ENCODE measurements around the gene SLC46A2. TPM values are rescaled to one million over a fixed set of nuclear protein-coding genes. Genes with fewer than 3 reads are reported as not detected.

SLC46A2 gene
- total RNA-seq, 2 donors from 2014 or later: not detected

- H3K4me3 Mint-ChIP-seq: no peak overlapping the region
- H3K9me3 Mint-ChIP-seq: no peaks in the 10 kb centered on the region
- peaks cover 3% of the 10 kb centered on the region for H3K36me3 Mint-ChIP-seq (ENCODE audit: low read depth)
- H3K27ac Mint-ChIP-seq: no peak overlapping the region
- no peaks in the 10 kb centered on the region for H3K27me3 Mint-ChIP-seq
- no peak for ATAC-seq (replicated peaks)
- H3K4me1 Mint-ChIP-seq: no peaks in the 10 kb centered on the region
Measured at GRCh38 chr9:112858005-112858404, 32.7 kb downstream of the SLC46A2 start.

- no peak for ATAC-seq (replicated peaks)
- H3K36me3 Mint-ChIP-seq (ENCODE audit: low read depth): peaks cover 4% of the 10 kb centered on the region
- H3K27me3 Mint-ChIP-seq: no peaks in the 10 kb centered on the region
- no peak overlapping the region for H3K27ac Mint-ChIP-seq
- H3K4me1 Mint-ChIP-seq: no peaks in the 10 kb centered on the region
- no peak overlapping the region for H3K4me3 Mint-ChIP-seq
- H3K9me3 Mint-ChIP-seq: no peaks in the 10 kb centered on the region
Measured at GRCh38 chr9:112856843-112857242, 33.8 kb downstream of the SLC46A2 start.

DNA sequence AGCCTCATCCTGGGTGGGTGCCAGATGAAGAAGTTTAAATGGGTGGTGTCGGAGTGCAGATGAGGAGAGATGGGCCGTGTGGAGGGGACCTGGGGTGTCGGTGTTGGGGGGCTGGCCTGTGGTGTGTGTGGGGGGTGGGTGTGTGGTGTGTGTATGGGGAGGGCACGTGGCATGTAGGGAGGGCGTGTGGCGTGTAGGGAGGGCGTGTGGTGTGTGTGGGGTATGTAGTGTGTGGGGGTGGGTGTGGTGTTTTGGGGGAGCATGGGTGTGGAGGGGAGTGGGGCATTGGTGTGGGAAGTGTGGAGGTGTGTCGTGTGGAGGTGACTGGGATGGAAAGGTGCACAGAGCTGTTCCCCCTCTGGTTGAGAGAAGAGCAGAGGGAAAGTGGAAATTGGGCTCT is 34.5 kb downstream of the SLC46A2 start:
- Mint-ChIP-seq H3K27me3 (no peaks in the 10 kb centered on the region), H3K9me3 (no peaks in the 10 kb centered on the region), H3K36me3 (ENCODE audit: low read depth) (peaks cover 10% of the 10 kb centered on the region), H3K4me3 (no peak overlapping the region), H3K27ac (no peak overlapping the region), H3K4me1 (no peaks in the 10 kb centered on the region)
- no peak for ATAC-seq (replicated peaks)

DNA sequence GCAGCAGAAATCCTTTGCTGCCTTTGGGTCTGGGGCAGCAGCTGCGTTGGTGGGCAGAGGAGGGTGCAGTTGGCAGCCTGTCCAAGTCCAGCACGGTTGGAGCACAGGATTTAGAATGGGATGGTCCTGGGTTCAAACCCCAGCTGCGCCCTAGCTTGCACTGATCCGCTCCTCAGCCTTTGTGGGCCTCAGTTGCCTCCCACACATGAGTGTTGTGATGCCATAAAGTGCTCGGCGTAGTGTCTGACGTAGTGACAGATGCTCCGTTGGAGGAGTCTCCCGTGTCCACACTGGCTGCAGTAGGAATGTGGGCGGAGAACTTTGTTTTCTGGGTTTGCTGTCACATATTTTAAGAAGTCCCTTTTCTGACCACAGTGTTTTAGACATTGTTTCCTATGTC is 36.0 kb downstream of the SLC46A2 start:
- no peak for ATAC-seq (replicated peaks)
- no peaks in the 10 kb centered on the region for H3K9me3 Mint-ChIP-seq
- H3K27ac Mint-ChIP-seq: peak overlapping the region; percentile 54
- H3K4me3 Mint-ChIP-seq: no peak overlapping the region
- H3K4me1 Mint-ChIP-seq: no peaks in the 10 kb centered on the region
- no peaks in the 10 kb centered on the region for H3K27me3 Mint-ChIP-seq
- H3K36me3 Mint-ChIP-seq (ENCODE audit: low read depth): peaks cover 15% of the 10 kb centered on the region

DNA sequence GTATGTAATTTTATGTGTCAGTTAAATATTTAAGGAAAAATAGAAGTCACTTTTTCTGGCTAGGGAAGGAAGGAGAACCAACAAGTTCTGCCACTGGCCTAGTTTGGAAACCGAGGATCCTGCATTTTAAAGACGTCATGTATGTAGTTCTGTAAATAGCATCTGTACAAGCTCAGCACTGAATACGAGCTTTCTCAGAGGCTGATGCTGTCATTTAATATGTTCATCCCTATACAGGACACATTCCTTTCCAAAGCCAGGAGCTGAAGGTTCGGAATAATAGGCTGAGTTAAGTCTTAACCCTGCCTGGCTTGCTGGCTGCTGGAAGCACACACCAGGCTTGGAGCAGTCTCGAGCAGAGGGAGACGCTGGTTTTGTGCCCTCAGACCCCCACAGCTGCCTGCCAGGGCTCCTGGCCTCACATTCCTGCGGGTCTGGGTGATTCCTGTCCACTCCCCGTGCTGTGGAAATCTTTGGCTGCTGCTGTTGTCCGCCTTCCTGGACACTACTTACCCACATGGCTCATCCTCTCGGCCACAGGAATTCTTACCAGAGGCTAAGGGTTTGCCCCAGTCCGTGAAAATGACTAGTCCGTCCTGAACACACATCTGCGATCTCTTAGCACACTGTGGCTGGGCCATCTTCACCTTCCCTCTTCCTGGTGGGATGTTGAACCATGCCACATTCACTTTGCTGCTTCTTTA is 36.6 kb downstream of the SLC46A2 start:
- H3K4me3 Mint-ChIP-seq: no peak overlapping the region
- no peak for ATAC-seq (replicated peaks)
- no peaks in the 10 kb centered on the region for H3K27me3 Mint-ChIP-seq
- H3K4me1 Mint-ChIP-seq: no peaks in the 10 kb centered on the region
- H3K9me3 Mint-ChIP-seq: no peaks in the 10 kb centered on the region
- H3K27ac Mint-ChIP-seq: no peak overlapping the region
- H3K36me3 Mint-ChIP-seq (ENCODE audit: low read depth): peaks cover 15% of the 10 kb centered on the region

DNA sequence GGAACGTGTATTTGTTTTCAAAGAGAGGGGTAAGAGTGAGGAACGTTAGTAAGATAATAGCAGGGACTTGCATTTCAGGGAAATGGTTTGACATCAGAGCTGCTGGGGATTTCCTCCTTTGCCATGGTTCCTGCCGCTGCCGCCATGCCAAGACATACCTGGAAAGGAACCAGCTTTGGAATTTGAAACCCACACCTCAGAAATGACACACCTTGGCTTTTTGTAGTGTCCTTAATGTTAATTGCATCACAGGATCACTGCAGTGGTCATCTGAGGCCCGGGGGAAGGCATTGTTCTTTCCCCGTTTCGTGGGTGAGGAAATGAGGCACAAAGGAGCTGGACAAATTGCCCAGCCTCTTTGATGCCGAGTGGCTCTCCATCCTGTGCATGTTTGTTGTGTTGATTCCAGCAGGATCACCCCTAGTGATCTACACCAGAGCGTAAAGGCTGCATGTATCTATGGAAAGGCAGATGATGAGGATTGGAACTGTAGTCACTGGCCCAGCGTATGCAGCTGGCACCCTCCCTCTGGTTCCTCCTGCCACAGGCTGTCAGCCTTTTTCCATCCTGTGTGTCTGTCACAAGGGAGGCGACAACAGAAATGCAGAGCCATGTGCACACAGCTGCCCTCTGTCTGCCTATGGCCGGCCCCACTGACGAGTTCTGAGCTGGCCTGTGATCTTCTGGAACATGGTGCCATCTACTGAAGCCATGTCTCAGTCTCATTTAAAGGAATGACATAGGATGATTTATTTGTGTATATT is 37.8 kb downstream of the SLC46A2 start:
- H3K27ac Mint-ChIP-seq: no peak overlapping the region
- no peak overlapping the region for H3K4me3 Mint-ChIP-seq
- no peaks in the 10 kb centered on the region for H3K4me1 Mint-ChIP-seq
- ATAC-seq (replicated peaks): no peak
- peaks cover 15% of the 10 kb centered on the region for H3K36me3 Mint-ChIP-seq (ENCODE audit: low read depth)
- no peaks in the 10 kb centered on the region for H3K27me3 Mint-ChIP-seq
- no peaks in the 10 kb centered on the region for H3K9me3 Mint-ChIP-seq

DNA sequence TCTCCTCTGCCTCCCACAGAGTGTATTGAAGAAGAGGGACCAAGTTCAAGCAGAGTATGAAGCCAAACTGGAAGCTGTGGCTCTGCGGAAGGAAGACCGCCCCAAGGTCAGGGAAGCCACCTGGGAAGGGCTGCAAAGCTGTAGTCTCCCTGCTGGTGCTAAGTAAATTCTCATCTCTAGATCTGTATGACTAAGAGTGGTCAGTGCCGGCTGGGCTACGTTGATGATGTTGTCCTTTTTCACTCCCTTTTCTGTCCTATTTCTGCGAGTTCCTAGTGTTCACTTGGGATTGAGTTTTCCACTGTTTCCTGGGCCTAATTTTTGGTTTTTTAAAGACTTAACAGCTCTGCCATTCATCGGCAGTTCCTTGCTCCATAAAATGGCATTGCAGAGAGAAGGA is 39.8 kb downstream of the SLC46A2 start:
- Mint-ChIP-seq H3K4me3 (no peak overlapping the region), H3K36me3 (ENCODE audit: low read depth) (peaks cover 15% of the 10 kb centered on the region), H3K27ac (no peak overlapping the region), H3K9me3 (no peaks in the 10 kb centered on the region), H3K4me1 (no peaks in the 10 kb centered on the region), H3K27me3 (no peaks in the 10 kb centered on the region)
- no peak for ATAC-seq (replicated peaks)

DNA sequence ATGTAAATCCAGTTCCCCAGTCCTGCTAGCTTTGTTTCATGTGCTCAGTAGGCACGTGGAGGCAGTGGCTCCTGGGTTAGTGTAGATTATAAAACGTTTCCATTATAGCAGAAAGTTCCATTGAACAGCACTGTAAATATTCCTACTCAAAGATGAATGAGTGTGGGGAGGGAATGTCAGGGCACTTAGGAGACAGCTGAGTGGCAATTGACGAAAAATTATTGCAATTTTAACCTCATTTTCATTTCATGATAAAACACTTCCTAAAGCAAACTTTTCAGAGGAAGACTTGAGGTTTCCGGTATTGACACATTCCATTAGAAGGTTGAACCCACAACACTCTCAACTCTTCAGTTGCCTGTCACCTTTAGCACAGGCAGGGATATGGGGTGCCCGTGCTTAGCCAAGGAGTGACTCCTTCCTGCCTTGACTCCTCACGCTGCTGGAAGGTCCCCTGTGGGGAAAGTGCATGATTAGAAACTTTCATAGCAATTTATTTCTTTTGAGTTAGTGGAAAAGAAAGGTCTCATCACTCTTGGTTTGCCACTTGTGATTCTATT is 41.2 kb downstream of the SLC46A2 start:
- peak; percentile 71 for ATAC-seq (replicated peaks)
- Mint-ChIP-seq H3K9me3 (no peaks in the 10 kb centered on the region), H3K4me3 (no peak overlapping the region), H3K4me1 (peaks cover 5% of the 10 kb centered on the region), H3K27ac (no peak overlapping the region), H3K27me3 (no peaks in the 10 kb centered on the region), H3K36me3 (ENCODE audit: low read depth) (peaks cover 15% of the 10 kb centered on the region)

- ATAC-seq (replicated peaks): no peak
- no peaks in the 10 kb centered on the region for H3K9me3 Mint-ChIP-seq
- H3K27ac Mint-ChIP-seq: no peak overlapping the region
- H3K4me1 Mint-ChIP-seq: peaks cover 12% of the 10 kb centered on the region
- H3K27me3 Mint-ChIP-seq: no peaks in the 10 kb centered on the region
- no peak overlapping the region for H3K4me3 Mint-ChIP-seq
- peaks cover 15% of the 10 kb centered on the region for H3K36me3 Mint-ChIP-seq (ENCODE audit: low read depth)
Measured at GRCh38 chr9:112848316-112849151, 42.1 kb downstream of the SLC46A2 start.

- Mint-ChIP-seq H3K36me3 (ENCODE audit: low read depth) (peaks cover 11% of the 10 kb centered on the region), H3K4me1 (peaks cover 12% of the 10 kb centered on the region), H3K4me3 (no peak overlapping the region), H3K27me3 (no peaks in the 10 kb centered on the region), H3K9me3 (no peaks in the 10 kb centered on the region), H3K27ac (no peak overlapping the region)
- no peak for ATAC-seq (replicated peaks)
Measured at GRCh38 chr9:112846528-112847488, 43.9 kb downstream of the SLC46A2 start.

GRCh38 chr9:112844771-112845542 is 45.7 kb downstream of the SLC46A2 start:
- Mint-ChIP-seq H3K27me3 (no peaks in the 10 kb centered on the region), H3K36me3 (ENCODE audit: low read depth) (peaks cover 4% of the 10 kb centered on the region), H3K9me3 (no peaks in the 10 kb centered on the region), H3K27ac (peak overlapping the region; percentile 53), H3K4me3 (peak overlapping the region; percentile 49), H3K4me1 (peaks cover 12% of the 10 kb centered on the region)
- peak; percentile 78 for ATAC-seq (replicated peaks)

DNA sequence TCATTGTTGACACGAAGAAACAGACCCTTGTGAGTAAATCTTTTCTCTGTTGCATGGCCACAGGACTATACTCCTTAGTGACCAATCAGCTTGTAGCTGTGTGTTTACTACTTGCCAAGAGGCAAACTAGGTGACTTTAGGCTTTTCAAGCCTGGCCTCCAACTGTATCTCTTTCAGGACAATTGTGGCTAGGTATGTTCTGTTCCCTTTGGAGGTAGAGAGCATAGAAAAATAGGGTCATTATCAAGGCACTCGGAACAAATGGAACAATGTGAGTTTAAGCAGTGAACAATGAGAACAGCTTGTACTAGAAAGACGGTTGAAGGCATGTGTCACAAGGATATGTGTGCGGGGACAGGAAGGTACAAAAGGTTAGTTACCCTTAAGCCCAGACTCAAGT is 48.1 kb downstream of the SLC46A2 start:
- H3K4me1 Mint-ChIP-seq: peaks cover 12% of the 10 kb centered on the region
- H3K4me3 Mint-ChIP-seq: no peak overlapping the region
- H3K27ac Mint-ChIP-seq: peak overlapping the region; percentile 30
- ATAC-seq (replicated peaks): no peak
- H3K27me3 Mint-ChIP-seq: no peaks in the 10 kb centered on the region
- H3K9me3 Mint-ChIP-seq: no peaks in the 10 kb centered on the region
- H3K36me3 Mint-ChIP-seq (ENCODE audit: low read depth): peaks cover 25% of the 10 kb centered on the region

GRCh38 chr9:112841261-112841660 is 49.4 kb downstream of the SLC46A2 start:
- Mint-ChIP-seq H3K36me3 (ENCODE audit: low read depth) (peaks cover 25% of the 10 kb centered on the region), H3K4me1 (peaks cover 12% of the 10 kb centered on the region), H3K9me3 (no peaks in the 10 kb centered on the region), H3K4me3 (no peak overlapping the region), H3K27me3 (no peaks in the 10 kb centered on the region), H3K27ac (peak overlapping the region; percentile 37)
- ATAC-seq (replicated peaks): no peak

All from activated T-helper 17 cell treated with anti-CD3 and anti-CD28 coated beads, Interleukin-2, amount 50 U/mL, for 72 hours (primary cell).